Vagina (tissue), 2 donors: Measurements from ENCODE around the gene CCDC82.

Source experiments
- POLR2A ChIP-seq, 2 donors: fragments of 450-650 bp; IDR thresholded peaks; one replicate each; pipeline ENCODE4 v1.6.1; 2017; ENCODE audit warnings: antibody characterized with exemption in 2 of 2, mild to moderate bottlenecking in 2 of 2, moderate library complexity in 2 of 2
- POLR2AphosphoS5 ChIP-seq, 2 donors: sonication (generic); formaldehyde crosslinking; IDR thresholded peaks; one replicate each; pipeline ENCODE4 v1.9.0; 2017; ENCODE audit warnings: antibody characterized with exemption in 2 of 2, mild to moderate bottlenecking in 2 of 2, low read depth in 1 of 2; ENCODE audit not compliant: insufficient read depth in 1 of 2
- TF ChIP-seq, protein P1 (sequence below), 3 experiments: fragments of 450-650 bp in 2 of 3; fragments of 200-600 bp in 1 of 3; sonication (generic) in 1 of 3; IDR thresholded peaks; one replicate each; pipeline ENCODE4 v1.5.1; 2017 to 2019; ENCODE audit warnings: antibody characterized with exemption in 3 of 3, mild to moderate bottlenecking in 2 of 3, moderate library complexity in 2 of 3

DNA sequence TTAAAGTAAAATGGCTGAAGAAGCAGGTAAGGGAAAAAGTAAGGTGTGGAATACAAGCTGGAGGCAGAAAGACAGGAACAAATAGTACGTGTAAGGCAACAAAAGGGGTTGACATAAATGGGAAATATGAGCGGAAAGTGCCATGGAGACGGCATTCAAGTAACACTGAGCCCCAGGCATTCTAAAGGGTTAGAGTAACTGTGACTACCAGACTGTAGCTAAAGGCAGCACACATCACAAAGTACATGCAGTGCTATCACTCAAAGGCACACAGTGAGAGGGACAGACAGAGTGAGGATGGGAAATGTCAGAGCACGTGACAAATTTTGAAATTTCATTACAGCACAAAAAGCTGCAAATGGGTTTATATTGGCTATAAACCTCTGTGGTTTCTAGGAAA is 32.9 kb downstream of the CCDC82 start:
- TF ChIP-seq, protein P1, sequence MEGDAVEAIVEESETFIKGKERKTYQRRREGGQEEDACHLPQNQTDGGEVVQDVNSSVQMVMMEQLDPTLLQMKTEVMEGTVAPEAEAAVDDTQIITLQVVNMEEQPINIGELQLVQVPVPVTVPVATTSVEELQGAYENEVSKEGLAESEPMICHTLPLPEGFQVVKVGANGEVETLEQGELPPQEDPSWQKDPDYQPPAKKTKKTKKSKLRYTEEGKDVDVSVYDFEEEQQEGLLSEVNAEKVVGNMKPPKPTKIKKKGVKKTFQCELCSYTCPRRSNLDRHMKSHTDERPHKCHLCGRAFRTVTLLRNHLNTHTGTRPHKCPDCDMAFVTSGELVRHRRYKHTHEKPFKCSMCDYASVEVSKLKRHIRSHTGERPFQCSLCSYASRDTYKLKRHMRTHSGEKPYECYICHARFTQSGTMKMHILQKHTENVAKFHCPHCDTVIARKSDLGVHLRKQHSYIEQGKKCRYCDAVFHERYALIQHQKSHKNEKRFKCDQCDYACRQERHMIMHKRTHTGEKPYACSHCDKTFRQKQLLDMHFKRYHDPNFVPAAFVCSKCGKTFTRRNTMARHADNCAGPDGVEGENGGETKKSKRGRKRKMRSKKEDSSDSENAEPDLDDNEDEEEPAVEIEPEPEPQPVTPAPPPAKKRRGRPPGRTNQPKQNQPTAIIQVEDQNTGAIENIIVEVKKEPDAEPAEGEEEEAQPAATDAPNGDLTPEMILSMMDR (IDR thresholded peaks at IDR 0.05) = no peak
- TF ChIP-seq POLR2A (IDR thresholded peaks at IDR 0.05) (no peak), POLR2AphosphoS5 (IDR thresholded peaks at IDR 0.05; ENCODE audit: insufficient read depth in 1 of 2, low read depth in 1 of 2) (no peak)
